Astrocyte of the spinal cord (primary cell): ENCODE results near the gene SLC25A34.

Experiments
- DNase-seq: peaks from one replicate; pipeline ENCODE4 v3.0.0; 2011; ENCODE audit warnings: low read depth, low spot score
- H3K4me3 ChIP-seq: 2 replicates; pipeline ENCODE4 v1.5.1; 2011; ENCODE audit warnings: low read depth, mild to moderate bottlenecking, low read length, moderate library complexity
- CTCF ChIP-seq: IDR thresholded peaks from 2 replicates; pipeline ENCODE4 v1.5.1; 2012; ENCODE audit warnings: low read depth, mild to moderate bottlenecking, low read length, inconsistent platforms
- in situ Hi-C: cut with HindIII; loops from 2 replicates; pipeline ENCODE4 v1.10.0; 2017; ENCODE audit warnings: low sequenced_read_pairs

SLC25A34 gene

GRCh38 chr1:15736892-15737261 lies 819 bp downstream of the SLC25A34 start:
- TF ChIP-seq CTCF = no peak
- no peak overlapping the region for H3K4me3 ChIP-seq
- in situ Hi-C loops = no loop called here
- DNase-seq = no peak

- no peak for TF ChIP-seq CTCF
- no peak overlapping the region for H3K4me3 ChIP-seq
- no peak for DNase-seq
- in situ Hi-C loops = no loop called here
Measured at GRCh38 chr1:15737324-15738319, 1.6 kb downstream of the SLC25A34 start.

- H3K4me3 ChIP-seq = no peak overlapping the region
- DNase-seq = no peak
- no peak for TF ChIP-seq CTCF
- in situ Hi-C loops = no loop called here
Measured at GRCh38 chr1:15738416-15739113, 2.5 kb downstream of the SLC25A34 start.

- TF ChIP-seq CTCF = no peak
- H3K4me3 ChIP-seq = no peak overlapping the region
- DNase-seq = no peak
- in situ Hi-C loops = no loop called here
Measured at GRCh38 chr1:15739259-15739658, 3.2 kb downstream of the SLC25A34 start.

GRCh38 chr1:15739745-15740144 lies 3.7 kb downstream of the SLC25A34 start:
- in situ Hi-C loops = no loop called here
- peak; percentile 19 for TF ChIP-seq CTCF
- no peak overlapping the region for H3K4me3 ChIP-seq
- no peak for DNase-seq

- peak; percentile 63 for DNase-seq
- in situ Hi-C loops = no loop called here
- no peak overlapping the region for H3K4me3 ChIP-seq
- TF ChIP-seq CTCF = peak; percentile 94
Measured at GRCh38 chr1:15740924-15741850, 5.1 kb downstream of the SLC25A34 start.
